ENCODE measurements around the gene RIPOR1.

Gene RIPOR1

DNA sequence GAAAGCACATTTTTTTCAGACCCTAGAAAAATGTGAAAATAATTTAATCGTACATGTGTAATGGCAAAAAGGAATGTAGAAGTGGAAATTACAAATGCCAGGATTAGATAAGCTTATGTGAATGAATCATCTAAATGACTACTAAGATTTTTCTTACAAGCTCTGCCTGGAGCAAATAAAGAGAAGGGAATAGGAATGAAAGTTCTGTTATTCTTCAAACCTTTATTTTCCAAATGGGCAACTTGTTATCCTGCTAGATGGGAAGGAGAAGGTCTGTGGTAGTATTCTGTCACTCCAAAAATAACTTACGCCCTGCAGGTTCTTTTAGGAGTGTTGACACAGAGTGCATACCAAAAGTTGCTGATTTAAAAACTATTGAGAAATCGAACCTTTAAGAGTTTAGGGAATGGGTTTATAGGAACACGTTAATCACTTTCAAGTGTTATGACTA lies 43.4 kb downstream of the RIPOR1 start:
- DNase-seq (ENCODE audit: low spot score) = no peak
- TF ChIP-seq, protein P1, sequence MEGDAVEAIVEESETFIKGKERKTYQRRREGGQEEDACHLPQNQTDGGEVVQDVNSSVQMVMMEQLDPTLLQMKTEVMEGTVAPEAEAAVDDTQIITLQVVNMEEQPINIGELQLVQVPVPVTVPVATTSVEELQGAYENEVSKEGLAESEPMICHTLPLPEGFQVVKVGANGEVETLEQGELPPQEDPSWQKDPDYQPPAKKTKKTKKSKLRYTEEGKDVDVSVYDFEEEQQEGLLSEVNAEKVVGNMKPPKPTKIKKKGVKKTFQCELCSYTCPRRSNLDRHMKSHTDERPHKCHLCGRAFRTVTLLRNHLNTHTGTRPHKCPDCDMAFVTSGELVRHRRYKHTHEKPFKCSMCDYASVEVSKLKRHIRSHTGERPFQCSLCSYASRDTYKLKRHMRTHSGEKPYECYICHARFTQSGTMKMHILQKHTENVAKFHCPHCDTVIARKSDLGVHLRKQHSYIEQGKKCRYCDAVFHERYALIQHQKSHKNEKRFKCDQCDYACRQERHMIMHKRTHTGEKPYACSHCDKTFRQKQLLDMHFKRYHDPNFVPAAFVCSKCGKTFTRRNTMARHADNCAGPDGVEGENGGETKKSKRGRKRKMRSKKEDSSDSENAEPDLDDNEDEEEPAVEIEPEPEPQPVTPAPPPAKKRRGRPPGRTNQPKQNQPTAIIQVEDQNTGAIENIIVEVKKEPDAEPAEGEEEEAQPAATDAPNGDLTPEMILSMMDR (IDR thresholded peaks at IDR 0.05; ENCODE audit: extremely low read depth, missing control alignments) = no peak

DNA sequence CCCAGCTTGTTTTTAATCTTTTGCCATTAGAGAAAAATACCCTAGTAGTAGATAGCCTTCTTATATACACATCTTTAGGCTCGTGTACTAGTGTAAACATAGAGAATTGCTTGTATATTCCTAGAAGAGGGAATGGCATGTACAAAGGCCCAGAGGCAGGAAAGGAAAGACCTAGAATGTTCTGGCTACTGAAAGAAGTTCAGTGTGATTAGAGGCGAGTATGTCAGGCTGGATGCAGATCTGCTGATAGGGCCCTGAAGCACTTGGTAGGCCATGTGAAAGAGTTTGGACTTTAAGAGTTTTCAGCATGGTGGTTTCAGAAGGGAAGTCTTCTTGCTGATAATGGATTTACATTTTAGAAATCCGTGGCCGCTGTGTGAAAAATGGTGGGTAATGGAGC lies 51.1 kb downstream of the RIPOR1 start:
- DNase-seq (ENCODE audit: low spot score) = no peak
- TF ChIP-seq, protein P1 (IDR thresholded peaks at IDR 0.05; ENCODE audit: extremely low read depth, missing control alignments) = no peak

DNA sequence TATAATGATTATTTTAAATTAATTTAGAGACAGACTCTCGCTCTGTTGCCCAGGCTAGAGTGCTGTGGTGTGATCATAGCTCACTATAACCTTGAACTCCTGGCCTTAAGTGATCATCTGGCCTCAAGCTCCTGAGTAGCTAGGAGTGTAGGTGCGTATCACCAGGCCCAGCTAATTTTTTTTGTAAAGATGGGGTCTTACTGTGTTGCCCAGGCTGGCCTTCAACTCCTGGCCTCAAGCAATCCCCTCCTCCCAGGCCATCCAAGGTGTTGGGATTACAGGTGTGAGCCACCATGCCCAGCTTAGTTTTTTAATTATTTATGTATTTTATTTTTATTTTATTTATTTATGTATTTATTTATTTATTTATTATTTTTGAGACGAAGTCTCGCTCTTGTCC lies 51.6 kb downstream of the RIPOR1 start:
- no peak for DNase-seq (ENCODE audit: low spot score)
- TF ChIP-seq, protein P1 (IDR thresholded peaks at IDR 0.05; ENCODE audit: extremely low read depth, missing control alignments) = no peak

DNA sequence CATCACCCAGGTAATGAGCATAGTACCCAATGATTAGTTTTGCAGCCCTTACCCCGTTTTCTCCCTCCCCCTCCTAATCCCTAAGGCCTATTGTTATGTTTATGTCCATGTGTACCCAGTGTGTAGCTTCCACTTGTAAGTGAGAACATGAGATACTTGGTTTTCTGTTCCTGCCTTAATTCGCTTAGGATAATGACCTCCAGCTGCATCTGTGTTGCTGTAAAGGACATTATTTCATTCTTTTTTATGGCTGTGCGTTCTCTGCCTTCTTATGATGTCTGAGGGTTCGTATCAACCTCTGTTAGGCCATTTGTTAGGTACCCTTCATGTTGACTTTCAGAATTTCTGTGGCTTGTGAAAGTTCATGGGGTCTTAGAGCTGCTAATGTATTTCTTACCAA lies 64.7 kb downstream of the RIPOR1 start:
- no peak for DNase-seq (ENCODE audit: low spot score)
- TF ChIP-seq, protein P1 (IDR thresholded peaks at IDR 0.05; ENCODE audit: extremely low read depth, missing control alignments) = no peak

DNA sequence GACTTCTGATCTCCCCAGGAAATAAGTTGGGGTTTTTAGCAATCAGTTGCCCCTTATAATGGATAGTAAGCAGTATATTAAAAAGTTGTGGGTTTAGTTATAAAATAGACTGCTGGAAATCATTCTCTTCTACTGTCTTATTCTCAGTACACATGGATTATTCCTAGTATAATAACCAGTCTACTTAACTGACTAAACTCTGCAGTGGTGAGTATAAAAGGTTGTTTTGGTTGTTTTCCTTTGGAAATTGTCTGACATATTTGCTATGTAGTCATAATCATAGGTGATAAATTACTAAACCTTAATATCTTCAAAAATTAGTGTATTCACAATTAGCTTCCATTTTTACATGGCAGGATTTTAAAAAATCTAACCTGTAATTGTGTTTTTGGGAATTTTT lies 65.1 kb downstream of the RIPOR1 start:
- TF ChIP-seq, protein P1 (IDR thresholded peaks at IDR 0.05; ENCODE audit: extremely low read depth, missing control alignments) = no peak
- DNase-seq (ENCODE audit: low spot score) = no peak

DNA sequence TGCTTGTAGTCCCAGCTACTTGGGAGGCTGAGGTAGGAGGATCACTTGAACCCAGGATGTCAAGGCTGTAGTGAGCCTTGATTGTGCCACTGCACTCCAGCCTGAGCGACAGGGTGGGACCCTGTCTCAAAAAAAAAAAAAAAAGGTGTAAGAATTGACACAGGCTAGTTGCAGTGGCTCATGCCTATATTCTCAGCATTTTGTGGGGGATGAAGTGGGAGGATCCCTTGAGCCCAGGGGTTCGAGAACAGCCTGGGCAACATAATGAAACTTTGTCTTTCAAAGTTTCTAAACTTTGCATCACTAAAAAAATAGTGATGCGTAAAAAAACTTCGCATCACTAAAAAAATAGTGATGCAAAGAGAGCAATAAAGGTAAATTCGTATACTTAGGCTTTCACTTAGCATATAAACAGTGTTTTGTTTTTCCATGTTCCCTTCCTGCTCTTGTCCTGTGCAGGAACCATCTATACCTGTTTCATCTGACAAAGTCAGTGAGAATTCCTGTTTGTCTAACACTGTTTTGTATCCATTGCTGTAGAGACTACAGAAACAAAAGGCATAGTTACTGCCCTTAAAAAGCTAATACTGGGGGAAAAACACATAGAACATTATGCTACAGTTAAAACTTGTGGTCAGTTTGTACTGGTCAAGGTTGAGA lies 65.8 kb downstream of the RIPOR1 start:
- TF ChIP-seq, protein P1 (IDR thresholded peaks at IDR 0.05; ENCODE audit: extremely low read depth, missing control alignments) = no peak
- DNase-seq (ENCODE audit: low spot score) = no peak

DNA sequence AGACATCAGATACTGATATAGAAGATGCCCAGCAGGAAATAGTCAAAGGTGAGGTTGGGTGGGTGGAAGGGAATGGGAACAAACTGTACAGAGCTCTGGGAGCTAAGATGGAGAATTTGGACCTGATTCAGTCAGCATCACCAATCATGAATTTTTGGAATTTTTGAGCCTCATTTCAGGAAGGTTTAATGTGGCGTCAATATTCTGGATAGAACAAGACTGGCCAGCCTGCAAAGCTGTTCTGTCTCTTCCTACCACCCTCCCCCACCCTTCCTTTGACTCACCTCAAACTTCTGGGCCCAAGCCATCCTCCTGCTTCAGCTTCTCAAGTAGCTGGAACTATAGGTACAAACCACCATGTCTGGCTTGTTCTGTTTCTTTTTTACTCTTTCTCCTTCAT lies 66.3 kb downstream of the RIPOR1 start:
- DNase-seq (ENCODE audit: low spot score) = no peak
- TF ChIP-seq, protein P1 (IDR thresholded peaks at IDR 0.05; ENCODE audit: extremely low read depth, missing control alignments) = no peak
